Vagina (tissue), 2 donors: Measurements from ENCODE around the gene TOMM22.

Experiments used
- CTCF ChIP-seq, 3 experiments: fragments of 450-650 bp in 2 of 3; fragments of 200-600 bp in 1 of 3; sonication (generic) in 1 of 3; IDR thresholded peaks; one replicate each; pipeline ENCODE4 v1.5.1; 2017 to 2019; ENCODE audit warnings: antibody characterized with exemption in 3 of 3, mild to moderate bottlenecking in 2 of 3, moderate library complexity in 2 of 3
- POLR2A ChIP-seq, 2 donors: fragments of 450-650 bp; IDR thresholded peaks; one replicate each; pipeline ENCODE4 v1.6.1; 2017; ENCODE audit warnings: antibody characterized with exemption in 2 of 2, mild to moderate bottlenecking in 2 of 2, moderate library complexity in 2 of 2

DNA sequence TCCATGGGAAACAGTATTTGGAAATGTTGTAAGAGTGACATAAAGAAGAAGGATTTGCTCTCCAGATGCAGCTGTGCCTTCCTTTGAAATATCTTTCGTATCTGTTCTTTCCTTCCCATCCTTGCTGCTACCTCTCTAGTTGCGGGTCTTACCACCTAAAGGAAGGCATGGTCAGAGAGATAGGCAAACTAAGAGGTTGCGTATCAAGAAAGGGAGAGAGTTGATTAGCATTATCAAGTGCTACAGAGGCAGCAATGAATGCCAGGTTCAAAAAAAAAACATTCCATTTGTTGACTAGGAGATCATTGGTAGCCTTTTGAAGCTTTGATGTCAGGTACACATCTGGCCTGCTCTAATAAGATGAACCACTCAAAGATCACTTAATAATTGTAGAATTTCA is 28.6 kb downstream of the TOMM22 start:
- no peak for TF ChIP-seq POLR2A (IDR thresholded peaks at IDR 0.05)
- TF ChIP-seq CTCF (IDR thresholded peaks at IDR 0.05): no peak
